ENCODE results near the gene ZSCAN21.

The ZSCAN21 gene

DNA sequence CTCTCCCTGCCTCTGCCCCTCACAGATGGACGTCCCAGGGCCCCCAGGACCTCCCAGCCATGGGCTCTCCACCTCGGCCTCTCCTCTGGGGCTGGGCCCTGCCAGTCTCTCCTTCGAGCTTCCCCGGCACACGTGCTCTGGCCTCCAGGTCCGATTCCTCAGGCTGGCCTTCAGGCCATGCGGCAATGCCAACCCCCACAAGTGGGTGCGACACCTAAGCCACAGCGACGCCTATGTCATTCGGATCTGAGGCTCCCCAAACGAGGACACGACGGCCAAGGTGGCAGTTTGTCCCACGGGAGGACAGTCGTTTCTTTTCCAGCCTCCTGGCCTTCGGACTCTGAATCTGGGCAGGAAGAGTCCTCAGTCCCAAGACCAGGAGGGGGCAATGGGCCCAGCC lies 57.1 kb downstream of the ZSCAN21 start:
- peaks cover 9 to 73% of the 10 kb centered on the region in 2 donors for H3K36me3 ChIP-seq (ENCODE audit: control insufficient read depth in 1 of 2, insufficient read depth in 2 of 2, low read length in 2 of 2)
- H3K4me3 ChIP-seq (ENCODE audit: low read depth in 1 of 2, low read length in 2 of 2), result no peak overlapping the region
- peaks cover 5 to 7% of the 10 kb centered on the region in 2 donors for H3K4me1 ChIP-seq (ENCODE audit: control insufficient read depth in 1 of 2, insufficient read depth in 2 of 2, low read length in 2 of 2)

DNA sequence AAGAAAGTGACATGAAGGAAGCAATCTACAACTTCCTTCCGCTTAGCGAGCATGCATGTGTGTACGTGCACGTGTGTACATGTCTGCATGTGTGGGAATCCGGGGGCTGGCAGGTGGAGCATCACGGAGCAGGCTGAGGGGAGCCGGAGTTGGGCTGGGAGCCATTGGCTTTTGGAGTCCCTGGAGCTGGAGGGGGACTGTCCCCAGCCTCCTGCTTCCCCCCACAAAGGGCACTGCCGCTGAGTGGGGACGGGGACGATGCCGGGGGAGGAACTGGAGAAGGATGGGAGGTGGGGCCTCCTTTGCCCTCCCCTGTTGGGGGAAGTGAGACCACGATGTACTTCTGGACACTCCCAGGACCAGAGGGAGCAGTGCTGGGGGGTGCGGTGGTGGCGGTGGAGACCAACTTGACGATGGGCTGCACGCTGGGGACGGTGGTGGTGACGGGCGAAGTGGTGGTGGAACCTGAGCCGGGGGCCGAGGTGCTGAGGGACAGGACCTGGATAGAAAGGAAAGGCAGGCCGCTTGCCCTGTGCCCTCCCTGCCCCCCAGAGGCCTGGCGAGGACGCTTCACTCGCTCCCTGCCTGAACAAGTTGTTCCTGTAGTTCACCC lies 57.7 kb downstream of the ZSCAN21 start:
- Histone ChIP-seq H3K27me3 (ENCODE audit: control insufficient read depth in 1 of 2, insufficient read depth in 2 of 2, low read length in 2 of 2) (no peaks in the 10 kb centered on the region), H3K4me3 (ENCODE audit: low read depth in 1 of 2, low read length in 2 of 2) (no peak overlapping the region), H3K36me3 (ENCODE audit: control insufficient read depth in 1 of 2, insufficient read depth in 2 of 2, low read length in 2 of 2) (peaks cover 9 to 75% of the 10 kb centered on the region in 2 donors), H3K9ac (ENCODE audit: low read depth in 1 of 2, low read length in 2 of 2) (no peak overlapping the region), H3K4me1 (ENCODE audit: control insufficient read depth in 1 of 2, insufficient read depth in 2 of 2, low read length in 2 of 2) (peaks cover 5% of the 10 kb centered on the region in 2 donors), H3K27ac (ENCODE audit: low read depth, low read length) (no peak overlapping the region), H3K9me3 (ENCODE audit: control insufficient read depth in 1 of 2, low read length in 2 of 2) (no peaks in the 10 kb centered on the region)

More for the DNA sequence above, 57.1 kb downstream of the ZSCAN21 start:
- H3K27me3 ChIP-seq (ENCODE audit: control insufficient read depth in 1 of 2, insufficient read depth in 2 of 2, low read length in 2 of 2), result no peaks in the 10 kb centered on the region
- no peaks in the 10 kb centered on the region for H3K9me3 ChIP-seq (ENCODE audit: control insufficient read depth in 1 of 2, low read length in 2 of 2)
- no peak overlapping the region for H3K9ac ChIP-seq (ENCODE audit: low read depth in 1 of 2, low read length in 2 of 2)
- no peak overlapping the region for H3K27ac ChIP-seq (ENCODE audit: low read depth, low read length)

DNA sequence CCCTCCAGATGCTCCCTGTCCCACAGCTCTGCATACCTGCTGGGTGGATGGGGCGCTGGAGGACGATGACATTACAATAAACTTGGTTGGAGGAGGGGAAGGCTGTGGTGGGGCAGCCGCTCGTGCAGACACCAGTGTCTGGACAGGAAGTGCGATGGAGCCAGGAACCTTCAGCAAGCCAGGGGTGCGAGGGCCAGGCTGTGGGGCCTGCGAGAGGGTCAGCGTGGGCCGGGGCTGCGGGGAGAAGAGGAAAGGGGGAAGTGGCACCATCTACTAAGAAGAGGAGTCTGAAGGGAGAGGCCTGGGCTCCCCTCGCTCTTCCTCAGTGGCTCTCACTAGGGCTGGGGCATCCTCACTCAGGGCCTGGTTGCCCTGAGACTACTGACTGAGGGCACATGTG lies 58.3 kb downstream of the ZSCAN21 start:
- H3K27ac ChIP-seq (ENCODE audit: low read depth, low read length), result no peak overlapping the region
- H3K4me3 ChIP-seq (ENCODE audit: low read depth in 1 of 2, low read length in 2 of 2), result no peak overlapping the region
- H3K4me1 ChIP-seq (ENCODE audit: control insufficient read depth in 1 of 2, insufficient read depth in 2 of 2, low read length in 2 of 2), result no peaks in the 10 kb centered on the region
- peaks cover 9 to 79% of the 10 kb centered on the region in 2 donors for H3K36me3 ChIP-seq (ENCODE audit: control insufficient read depth in 1 of 2, insufficient read depth in 2 of 2, low read length in 2 of 2)
- H3K9ac ChIP-seq (ENCODE audit: low read depth in 1 of 2, low read length in 2 of 2), result no peak overlapping the region
- no peaks in the 10 kb centered on the region for H3K9me3 ChIP-seq (ENCODE audit: control insufficient read depth in 1 of 2, low read length in 2 of 2)
- no peaks in the 10 kb centered on the region for H3K27me3 ChIP-seq (ENCODE audit: control insufficient read depth in 1 of 2, insufficient read depth in 2 of 2, low read length in 2 of 2)

DNA sequence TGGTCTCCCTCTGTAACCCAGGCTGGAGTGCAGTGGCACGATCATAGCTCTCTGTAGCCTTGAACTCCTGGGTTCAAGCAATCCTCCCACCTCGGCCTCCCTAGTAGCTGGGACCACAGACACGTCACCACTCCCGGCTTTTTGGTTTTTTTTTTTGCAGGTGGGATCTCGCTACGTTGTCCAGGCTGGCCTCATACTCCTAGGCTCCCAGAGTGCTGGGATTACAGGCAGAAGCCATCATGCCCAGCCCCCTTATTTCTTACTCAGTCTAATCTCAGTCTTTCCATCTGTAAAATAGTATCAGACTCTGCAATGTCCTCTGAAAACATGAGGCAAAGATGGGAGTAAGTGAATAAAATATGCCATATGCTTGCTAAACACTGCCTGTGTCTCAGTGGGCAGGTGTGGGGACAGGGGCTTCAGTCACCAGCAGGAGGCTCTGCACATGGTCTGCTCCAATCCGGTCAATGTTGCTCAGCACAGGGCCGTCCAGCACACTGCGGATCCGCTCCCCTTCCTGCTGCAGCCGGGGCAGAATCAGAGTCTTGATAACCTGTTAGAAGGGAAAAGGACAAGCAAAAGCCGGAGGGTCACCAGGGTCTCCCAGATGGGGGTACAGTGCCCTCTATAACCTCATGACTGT lies 60.1 kb downstream of the ZSCAN21 start:
- Histone ChIP-seq H3K4me3 (ENCODE audit: low read depth in 1 of 2, low read length in 2 of 2) (no peak overlapping the region), H3K9ac (ENCODE audit: low read depth in 1 of 2, low read length in 2 of 2) (no peak overlapping the region), H3K9me3 (ENCODE audit: control insufficient read depth in 1 of 2, low read length in 2 of 2) (no peaks in the 10 kb centered on the region), H3K36me3 (ENCODE audit: control insufficient read depth in 1 of 2, insufficient read depth in 2 of 2, low read length in 2 of 2) (peaks cover 9 to 81% of the 10 kb centered on the region in 2 donors), H3K4me1 (ENCODE audit: control insufficient read depth in 1 of 2, insufficient read depth in 2 of 2, low read length in 2 of 2) (no peaks in the 10 kb centered on the region), H3K27ac (ENCODE audit: low read depth, low read length) (no peak overlapping the region), H3K27me3 (ENCODE audit: control insufficient read depth in 1 of 2, insufficient read depth in 2 of 2, low read length in 2 of 2) (no peaks in the 10 kb centered on the region)

DNA sequence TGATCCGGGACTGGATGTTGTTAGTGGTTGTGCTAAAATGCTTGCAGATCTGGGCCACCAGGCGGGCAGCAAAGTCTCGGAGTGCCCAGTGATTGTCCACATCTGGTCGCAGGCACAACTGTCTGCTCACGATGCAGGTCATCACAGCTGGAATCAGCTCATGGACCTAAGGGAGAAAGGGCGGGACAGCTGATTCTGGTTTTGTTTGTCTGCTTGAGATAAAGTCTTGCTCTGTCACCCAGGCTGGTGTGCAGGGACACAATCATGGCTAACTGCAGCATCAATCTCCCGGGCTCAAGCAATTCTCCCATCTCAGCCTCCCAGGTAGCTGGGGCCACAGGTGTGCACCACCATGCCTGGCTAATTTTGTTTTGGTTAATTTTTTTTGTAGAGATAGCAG lies 61.6 kb downstream of the ZSCAN21 start:
- peaks cover 6 to 66% of the 10 kb centered on the region in 2 donors for H3K36me3 ChIP-seq (ENCODE audit: control insufficient read depth in 1 of 2, insufficient read depth in 2 of 2, low read length in 2 of 2)
- no peaks in the 10 kb centered on the region for H3K9me3 ChIP-seq (ENCODE audit: control insufficient read depth in 1 of 2, low read length in 2 of 2)
- no peak overlapping the region for H3K27ac ChIP-seq (ENCODE audit: low read depth, low read length)
- H3K4me3 ChIP-seq (ENCODE audit: low read depth in 1 of 2, low read length in 2 of 2), result no peak overlapping the region
- H3K9ac ChIP-seq (ENCODE audit: low read depth in 1 of 2, low read length in 2 of 2), result no peak overlapping the region
- no peaks in the 10 kb centered on the region for H3K27me3 ChIP-seq (ENCODE audit: control insufficient read depth in 1 of 2, insufficient read depth in 2 of 2, low read length in 2 of 2)
- H3K4me1 ChIP-seq (ENCODE audit: control insufficient read depth in 1 of 2, insufficient read depth in 2 of 2, low read length in 2 of 2), result no peaks in the 10 kb centered on the region

DNA sequence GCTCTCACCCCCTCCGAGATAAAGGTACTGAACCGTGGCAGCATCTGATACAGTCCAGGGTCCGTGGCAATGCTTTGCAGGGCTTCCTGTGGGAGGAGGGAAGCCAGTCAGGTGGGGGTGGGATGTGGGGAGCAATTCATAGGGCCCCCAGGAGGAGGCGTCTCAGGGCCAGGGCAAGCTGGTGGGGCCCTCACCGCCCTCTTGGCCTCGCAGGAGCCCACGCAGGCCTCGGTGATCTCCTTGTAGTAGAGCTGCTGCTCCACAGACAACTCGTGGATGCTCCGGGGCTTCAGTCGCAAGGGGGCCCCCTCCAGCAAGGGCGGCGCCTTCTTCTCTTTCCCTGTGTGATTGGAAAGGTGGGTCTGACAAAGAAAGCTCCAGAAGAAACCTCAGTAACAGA lies 62.3 kb downstream of the ZSCAN21 start:
- Histone ChIP-seq H3K27me3 (ENCODE audit: control insufficient read depth in 1 of 2, insufficient read depth in 2 of 2, low read length in 2 of 2) (no peaks in the 10 kb centered on the region), H3K9ac (ENCODE audit: low read depth in 1 of 2, low read length in 2 of 2) (no peak overlapping the region), H3K36me3 (ENCODE audit: control insufficient read depth in 1 of 2, insufficient read depth in 2 of 2, low read length in 2 of 2) (peaks cover 5 to 60% of the 10 kb centered on the region in 2 donors), H3K4me1 (ENCODE audit: control insufficient read depth in 1 of 2, insufficient read depth in 2 of 2, low read length in 2 of 2) (no peaks in the 10 kb centered on the region), H3K27ac (ENCODE audit: low read depth, low read length) (no peak overlapping the region), H3K4me3 (ENCODE audit: low read depth in 1 of 2, low read length in 2 of 2) (no peak overlapping the region), H3K9me3 (ENCODE audit: control insufficient read depth in 1 of 2, low read length in 2 of 2) (no peaks in the 10 kb centered on the region)

Measured in duodenal mucosa (tissue), 2 donors.